Measurements from ENCODE around the gene CCK.

DNA sequence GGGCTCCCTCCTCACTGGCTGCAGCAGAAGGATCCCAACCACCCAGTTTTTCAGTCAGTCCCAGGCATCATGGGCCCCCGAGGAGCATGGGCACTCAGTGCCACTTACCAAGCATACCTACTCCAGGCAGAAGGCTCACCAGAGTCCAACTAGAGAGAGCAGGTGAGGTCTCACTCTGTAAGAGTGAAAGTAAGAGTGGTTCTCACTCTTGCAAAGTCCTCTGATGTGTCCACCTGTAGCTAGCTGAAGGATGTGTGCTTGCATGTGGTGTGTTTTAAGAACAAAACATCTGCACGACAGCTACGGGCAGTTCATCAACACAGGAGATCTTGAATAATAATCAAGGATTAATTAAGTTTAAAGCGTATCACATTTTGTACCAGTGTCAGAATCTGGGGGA, 49.7 kb downstream of the CCK start:
- TF ChIP-seq TOX (CRISPR knock-in tag; IDR thresholded peaks at IDR 0.05; ENCODE audit: borderline replicate concordance) = no peak
- TF ChIP-seq CSDC2 (CRISPR knock-in tag; IDR thresholded peaks at IDR 0.05) = no peak
- no peak for TF ChIP-seq ZFP30 (CRISPR knock-in tag; IDR thresholded peaks at IDR 0.05)
- TF ChIP-seq ZC3H10 (CRISPR knock-in tag; IDR thresholded peaks at IDR 0.05) = no peak
- TF ChIP-seq ISL1 (CRISPR knock-in tag; IDR thresholded peaks at IDR 0.05) = no peak
- TF ChIP-seq, protein P1, sequence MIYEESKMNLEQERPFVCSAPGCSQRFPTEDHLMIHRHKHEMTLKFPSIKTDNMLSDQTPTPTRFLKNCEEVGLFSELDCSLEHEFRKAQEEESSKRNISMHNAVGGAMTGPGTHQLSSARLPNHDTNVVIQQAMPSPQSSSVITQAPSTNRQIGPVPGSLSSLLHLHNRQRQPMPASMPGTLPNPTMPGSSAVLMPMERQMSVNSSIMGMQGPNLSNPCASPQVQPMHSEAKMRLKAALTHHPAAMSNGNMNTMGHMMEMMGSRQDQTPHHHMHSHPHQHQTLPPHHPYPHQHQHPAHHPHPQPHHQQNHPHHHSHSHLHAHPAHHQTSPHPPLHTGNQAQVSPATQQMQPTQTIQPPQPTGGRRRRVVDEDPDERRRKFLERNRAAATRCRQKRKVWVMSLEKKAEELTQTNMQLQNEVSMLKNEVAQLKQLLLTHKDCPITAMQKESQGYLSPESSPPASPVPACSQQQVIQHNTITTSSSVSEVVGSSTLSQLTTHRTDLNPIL (CRISPR knock-in tag; IDR thresholded peaks at IDR 0.05; ENCODE audit: low read depth) = no peak
- TF ChIP-seq PPARA (CRISPR knock-in tag; IDR thresholded peaks at IDR 0.05; ENCODE audit: borderline replicate concordance) = no peak
- no peak for TF ChIP-seq RARB (CRISPR knock-in tag; IDR thresholded peaks at IDR 0.05)
- no peak for TF ChIP-seq ZNF565 (CRISPR knock-in tag; conservative IDR thresholded peaks at IDR 0.05; ENCODE audit: low read depth)
- TF ChIP-seq GLIS3 (CRISPR knock-in tag; IDR thresholded peaks at IDR 0.05) = no peak
- TF ChIP-seq SNAI2 (CRISPR knock-in tag; IDR thresholded peaks at IDR 0.05) = no peak
